K562 (cell line): Measurements from ENCODE around the gene PHTF1. TPM values are rescaled to one million over a fixed set of nuclear protein-coding genes. Genes with fewer than 3 reads are reported as not detected.
A peak's percentile ranks its signal among the peaks of the same experiment; 100 is the strongest.

ENCODE experiments used
- ARID1B ChIP-seq: fragments of 450-650 bp; IDR thresholded peaks from 2 replicates; pipeline ENCODE4 v1.6.1; 2016; ENCODE audit warnings: antibody characterized with exemption, mild to moderate bottlenecking, inconsistent platforms
- C11orf30 ChIP-seq: fragments of 450-650 bp; IDR thresholded peaks from 2 replicates; pipeline ENCODE4 v1.6.1; 2016; ENCODE audit warnings: low read depth, mild to moderate bottlenecking
- CBFA2T3 ChIP-seq: fragments of 450-650 bp; IDR thresholded peaks from 2 replicates; pipeline ENCODE4 v1.6.1; 2017
- CREB1 ChIP-seq, 2 experiments: sonication (generic) in 1 of 2; formaldehyde crosslinking in 1 of 2; IDR thresholded peaks; 2 replicates each; pipeline versions ENCODE4 v1.6.1 to v1.8.0; 2012 to 2022; ENCODE audit warnings: inconsistent platforms in 1 of 2, mild to moderate bottlenecking in 1 of 2, missing genetic modification reagents in 1 of 2, moderate library complexity in 1 of 2
- E2F5 ChIP-seq: sonication (generic); formaldehyde crosslinking; IDR thresholded peaks from 2 replicates; pipeline ENCODE4 v1.8.0; 2022; ENCODE audit warnings: mild to moderate bottlenecking, missing genetic modification reagents
- ELF1 ChIP-seq: fragments of 200-800 bp; sonication (Bioruptor generic); IDR thresholded peaks from 2 replicates; pipeline ENCODE4 v1.6.1; 2016; ENCODE audit warnings: missing genetic modification characterization, missing compliant biosample characterization
- ESRRA ChIP-seq: fragments of 450-650 bp; IDR thresholded peaks from 2 replicates; pipeline ENCODE4 v1.6.1; 2014; ENCODE audit warnings: low read depth, mild to moderate bottlenecking, moderate library complexity, borderline replicate concordance
- ETV6 ChIP-seq, 3 experiments: fragments of 150-350 bp in 1 of 3; sonication (generic) in 1 of 3; formaldehyde crosslinking in 1 of 3; IDR thresholded peaks; 2 replicates each; pipeline versions ENCODE4 v1.6.1 to v1.8.0; 2014 to 2022; ENCODE audit warnings: borderline replicate concordance in 2 of 3, low read depth in 2 of 3, antibody characterized with exemption in 1 of 3, low read length in 1 of 3, mild to moderate bottlenecking in 1 of 3, missing genetic modification reagents in 1 of 3
- HDGF ChIP-seq: fragments of 450-650 bp; IDR thresholded peaks from 2 replicates; pipeline ENCODE4 v1.6.1; 2016
- HMG20A ChIP-seq: fragments of 450-650 bp; formaldehyde crosslinking; conservative IDR thresholded peaks from 2 replicates; pipeline ENCODE4 v1.4.0; 2020; ENCODE audit warnings: mild to moderate bottlenecking, mixed read lengths
- MBD1 ChIP-seq: fragments of 250-450 bp; sonication (Bioruptor Pico); IDR thresholded peaks from 2 replicates; pipeline ENCODE4 v1.8.0; 2022; ENCODE audit warnings: inconsistent platforms
- MEF2A ChIP-seq: IDR thresholded peaks from 2 replicates; pipeline ENCODE4 v1.6.1; 2011; ENCODE audit warnings: low read depth, mild to moderate bottlenecking, low read length, moderate library complexity; ENCODE audit not compliant: control insufficient read depth
- PREB ChIP-seq: sonication (generic); formaldehyde crosslinking; IDR thresholded peaks from 2 replicates; pipeline ENCODE4 v1.8.1; 2023; ENCODE audit warnings: mild to moderate bottlenecking, missing genetic modification reagents
- RERE ChIP-seq: sonication (generic); formaldehyde crosslinking; IDR thresholded peaks from 2 replicates; pipeline ENCODE4 v1.8.0; 2023; ENCODE audit warnings: missing genetic modification reagents, mild to moderate bottlenecking, borderline replicate concordance
- ZFX ChIP-seq: sonication (generic); formaldehyde crosslinking; IDR thresholded peaks from 2 replicates; pipeline ENCODE4 v1.8.0; 2022; ENCODE audit warnings: mild to moderate bottlenecking, missing genetic modification reagents, moderate library complexity
- ZNF134 ChIP-seq: fragments of 250-450 bp; sonication (Bioruptor Pico); conservative IDR thresholded peaks from 2 replicates; pipeline ENCODE4 v1.4.0; 2020
- ZNF174 ChIP-seq: fragments of 250-450 bp; sonication (Bioruptor Pico); IDR thresholded peaks from 2 replicates; pipeline ENCODE4 v1.4.0; 2020; ENCODE audit warnings: mild to moderate bottlenecking
- ZNF444 ChIP-seq: fragments of 250-450 bp; sonication (Bioruptor Pico); IDR thresholded peaks from 2 replicates; pipeline ENCODE4 v1.4.0; 2020; ENCODE audit warnings: mild to moderate bottlenecking, moderate library complexity
- polyA plus RNA-seq, 8 experiments: library from polyadenylated mRNA; depleted of rRNA in 4 of 8; stranded (reverse) in 5 of 8; unstranded in 3 of 8; fragments of >200 nt; fragmentation: Nextera tagmentation in 2 of 8; fragmentation: Illumina TruSeq in 1 of 8; extraction: Ambion mirVana in 2 of 8; extraction: Trizol in 1 of 8; gene quantifications; 2 replicates each; pipeline versions ENCODE4 v1.2.1 to v1.2.3, GENCODE V29; 2011 to 2014; ENCODE audit warnings: inconsistent platforms in 1 of 8, missing spikeins in 1 of 8
- total RNA-seq, 7 experiments: library from RNA; depleted of rRNA in 6 of 7; stranded (reverse); fragments of >200 nt in 6 of 7; fragmentation: Illumina TruSeq in 2 of 7; extraction: Trizol in 2 of 7; gene quantifications; 2 replicates each; pipeline versions ENCODE4 v1.2.1 to v1.2.3, GENCODE V29; 2011 to 2021; ENCODE audit warnings: low replicate concordance in 1 of 7

Gene PHTF1
- total and polyA plus RNA-seq, 9 of the 15 experiments (the other 6 are each of a cell fraction or from before 2014, with no cell fraction given) = 8.4 to 36.2 (median 23.0) TPM

GRCh38 chr1:113659035-113659434 lies 100.3 kb downstream of the PHTF1 start (continued):
- TF ChIP-seq ZNF134 (CRISPR knock-in tag) (no peak), CREB1 (IDR thresholded peaks at IDR 0.05) (no peak), CREB1 (CRISPR knock-in tag; IDR thresholded peaks at IDR 0.05) (no peak), E2F5 (CRISPR knock-in tag) (no peak), ELF1 (tag) (peak; percentile 67; the same call in 1 of the 2 replicates), ZNF174 (CRISPR knock-in tag) (no peak), ARID1B (peak; percentile 57; the same call in 1 of the 2 replicates), ETV6 (IDR thresholded peaks at IDR 0.05; ENCODE audit: borderline replicate concordance in 1 of 2, low read depth in 2 of 2, low read length in 1 of 2) (no peak), ETV6 (CRISPR knock-in tag; IDR thresholded peaks at IDR 0.05; ENCODE audit: borderline replicate concordance) (no peak), C11orf30 (no peak), MEF2A (no peak), CBFA2T3 (peak; percentile 14; the same call in 1 of the 2 replicates), HDGF (no peak), ZFX (CRISPR knock-in tag) (no peak), PREB (CRISPR knock-in tag) (no peak), RERE (CRISPR knock-in tag) (no peak), MBD1 (CRISPR knock-in tag) (no peak), ESRRA (no peak), HMG20A (no peak), ZNF444 (CRISPR knock-in tag) (no peak)
